ENCODE measurements around the gene PRR33.

- no peak for TF ChIP-seq POLR2A (IDR thresholded peaks at IDR 0.05; ENCODE audit: low read depth)
- no peak for TF ChIP-seq CTCF (IDR thresholded peaks at IDR 0.05)
- no peak for TF ChIP-seq EP300 (IDR thresholded peaks at IDR 0.05)
- no peak for TF ChIP-seq POLR2AphosphoS5 (IDR thresholded peaks at IDR 0.05)
Measured at GRCh38 chr11:1839204-1839923, 52.3 kb downstream of the PRR33 start.

Measured in esophagus muscularis mucosa (tissue), 4 donors.